D721Med (cell line): ENCODE measurements around the gene LAMC1.

Source experiments
- DNase-seq: peaks from one replicate; pipeline ENCODE4 v3.0.0; 2011; ENCODE audit warnings: low spot score; ENCODE audit not compliant: insufficient read length
- FAIRE-seq: peaks from 2 replicates; lab custom pipeline; 2011; peaks lifted over from hg19 to GRCh38; lab: Jason Lieb, UNC
- CTCF ChIP-seq: IDR thresholded peaks from 2 replicates; pipeline ENCODE4 v1.5.1; 2012; ENCODE audit warnings: mild to moderate bottlenecking, control low read depth; ENCODE audit not compliant: insufficient read depth; ENCODE audit errors: missing control alignments

LAMC1 gene

GRCh38 chr1:183168308-183168707, 145.1 kb downstream of the LAMC1 start:
- no peak for TF ChIP-seq CTCF
- FAIRE-seq, result no peak
- DNase-seq, result no peak

GRCh38 chr1:183173828-183174227, 150.6 kb downstream of the LAMC1 start:
- no peak for TF ChIP-seq CTCF
- FAIRE-seq (no peak), DNase-seq (no peak)

- TF ChIP-seq CTCF, result no peak
- no peak for DNase-seq
- FAIRE-seq, result no peak
Observed at GRCh38 chr1:183175631-183176030, 152.4 kb downstream of the LAMC1 start.

- no peak for DNase-seq
- TF ChIP-seq CTCF, result no peak
- no peak for FAIRE-seq
Observed at GRCh38 chr1:183178545-183178944, 155.3 kb downstream of the LAMC1 start.

- no peak for TF ChIP-seq CTCF
- DNase-seq, result no peak
- no peak for FAIRE-seq
Observed at GRCh38 chr1:183179033-183179432, 155.8 kb downstream of the LAMC1 start.

GRCh38 chr1:183180218-183180617, 157.0 kb downstream of the LAMC1 start:
- DNase-seq (no peak), FAIRE-seq (no peak)
- TF ChIP-seq CTCF, result no peak

GRCh38 chr1:183180634-183181056, 157.4 kb downstream of the LAMC1 start:
- FAIRE-seq (no peak), DNase-seq (no peak)
- no peak for TF ChIP-seq CTCF
